A549 (cell line): Measurements from ENCODE around the gene PRKAB2. TPM values are rescaled to one million over a fixed set of nuclear protein-coding genes. Genes with fewer than 3 reads are reported as not detected.

ENCODE experiments used
- ATAC-seq, 2 experiments: fragments of 200-7000 bp in 1 of 2; fragments of >200 bp in 1 of 2; cut with Nextera tagmentation in 1 of 2; cut with Tn5 transposase in 1 of 2; 3 replicates each; pipeline versions ENCODE4 v1.8.0 to v1.9.1; 2018 to 2020; ENCODE audit warnings: mild to moderate bottlenecking in 1 of 2, moderate library complexity in 1 of 2
- CTCF ChIA-PET: fragments of 300-600 bp; sonication (Branson Sonifier 250); formaldehyde crosslinking; extraction: SDS; loops from one replicate; lab custom pipeline; 2021; ENCODE audit warnings: antibody characterized with exemption, inconsistent platforms; lab: Yijun Ruan, JAX
- POLR2A ChIA-PET: fragments of 350-600 bp; formaldehyde crosslinking; extraction: SDS; loops from one replicate; lab custom pipeline; 2021; ENCODE audit warnings: antibody characterized with exemption, inconsistent platforms; lab: Yijun Ruan, JAX
- DNase-seq, 2 experiments: peaks; one replicate each; pipeline versions ENCODE4 v3.0.0 to v3.0.0-alpha.2; 2011 to 2016; ENCODE audit warnings: low read depth in 1 of 2, low spot score in 1 of 2
- FAIRE-seq: peaks from 2 replicates; lab custom pipeline; 2011; peaks lifted over from hg19 to GRCh38; lab: Jason Lieb, UNC
- H3K27ac ChIP-seq, 2 experiments: fragments of >200 bp; sonication (Bioruptor Twin); formaldehyde crosslinking; 3 replicates each; pipeline ENCODE4 v1.5.1; 2016 to 2017
- H3K4me1 ChIP-seq: fragments of >200 bp; sonication (Bioruptor Twin); formaldehyde crosslinking; 3 replicates; pipeline ENCODE4 v1.6.1; 2016
- H3K4me2 ChIP-seq: fragments of >200 bp; sonication (Bioruptor Twin); formaldehyde crosslinking; 3 replicates; pipeline ENCODE4 v1.6.1; 2016
- H3K4me3 ChIP-seq: fragments of >200 bp; sonication (Bioruptor Twin); formaldehyde crosslinking; 3 replicates; pipeline ENCODE4 v1.5.1; 2016
- H3K9me3 ChIP-seq: fragments of >200 bp; sonication (Bioruptor Twin); formaldehyde crosslinking; 3 replicates; pipeline ENCODE4 v1.6.1; 2016
- BHLHE40 ChIP-seq: IDR thresholded peaks from 2 replicates; pipeline ENCODE4 v1.6.1; 2012; ENCODE audit warnings: low read depth, low read length, inconsistent platforms
- ESRRA ChIP-seq: fragments of 150-350 bp; IDR thresholded peaks from 2 replicates; pipeline ENCODE4 v1.6.1; 2014; ENCODE audit warnings: mild to moderate bottlenecking, low read length, borderline replicate concordance
- FOSB ChIP-seq: fragments of 250-450 bp; sonication (Bioruptor Pico); IDR thresholded peaks from 2 replicates; pipeline ENCODE4 v1.5.0; 2020; ENCODE audit warnings: mild to moderate bottlenecking, moderate library complexity
- FOSL2 ChIP-seq, 2 experiments: fragments of 450-650 bp in 1 of 2; fragments of >200 bp in 1 of 2; sonication (Bioruptor Twin) in 1 of 2; formaldehyde crosslinking; IDR thresholded peaks; 2 replicates each; pipeline versions ENCODE4 v1.5.0 to v1.6.1; 2016 to 2020; ENCODE audit warnings: mild to moderate bottlenecking in 1 of 2, moderate library complexity in 1 of 2
- FOXS1 ChIP-seq: fragments of 250-450 bp; sonication (Bioruptor Pico); IDR thresholded peaks from 2 replicates; pipeline ENCODE4 v1.5.0; 2020; ENCODE audit warnings: mild to moderate bottlenecking, moderate library complexity
- HDAC2 ChIP-seq: fragments of 200-600 bp; sonication (generic); IDR thresholded peaks from 2 replicates; pipeline ENCODE4 v1.6.1; 2016
- HEYL ChIP-seq: fragments of 250-450 bp; sonication (Bioruptor Pico); IDR thresholded peaks from 2 replicates; pipeline ENCODE4 v1.8.0; 2021; ENCODE audit warnings: mild to moderate bottlenecking, moderate library complexity
- JUNB ChIP-seq: fragments of >200 bp; sonication (Bioruptor Twin); formaldehyde crosslinking; IDR thresholded peaks from 2 replicates; pipeline ENCODE4 v1.6.1; 2016
- MAFK ChIP-seq: fragments of 450-650 bp; IDR thresholded peaks from 2 replicates; pipeline ENCODE4 v1.6.1; 2014; ENCODE audit not compliant: partially characterized antibody
- MAZ ChIP-seq: fragments of 150-350 bp; IDR thresholded peaks from 2 replicates; pipeline ENCODE4 v1.6.1; 2014; ENCODE audit warnings: antibody characterized with exemption, low read depth, low read length, borderline replicate concordance
- NPAS2 ChIP-seq: fragments of 250-450 bp; sonication (Bioruptor Pico); IDR thresholded peaks from 2 replicates; pipeline ENCODE4 v1.8.0; 2022; ENCODE audit warnings: mild to moderate bottlenecking, moderate library complexity, borderline replicate concordance
- PHF8 ChIP-seq: fragments of 200-600 bp; sonication (generic); IDR thresholded peaks from 2 replicates; pipeline ENCODE4 v1.6.1; 2016; ENCODE audit warnings: low read depth, mild to moderate bottlenecking, antibody characterized with exemption, moderate library complexity, borderline replicate concordance
- POLR2AphosphoS2 ChIP-seq: conservative IDR thresholded peaks from 2 replicates; pipeline ENCODE4 v1.6.1; 2012; ENCODE audit warnings: low read length, improper control_type of control experiment, inconsistent platforms
- RAD21 ChIP-seq, 2 experiments: fragments of >200 bp in 1 of 2; sonication (Bioruptor Twin) in 1 of 2; formaldehyde crosslinking in 1 of 2; IDR thresholded peaks in 1 of 2; conservative IDR thresholded peaks in 1 of 2; 2 replicates in 1 of 2; 3 replicates in 1 of 2; pipeline ENCODE4 v1.6.1; 2012 to 2018; ENCODE audit warnings: inconsistent platforms in 1 of 2
- RCOR1 ChIP-seq: fragments of 150-350 bp; IDR thresholded peaks from 2 replicates; pipeline ENCODE4 v1.6.1; 2014; ENCODE audit warnings: antibody characterized with exemption, low read length, low read depth
- RNF2 ChIP-seq: fragments of 200-600 bp; sonication (generic); IDR thresholded peaks from 2 replicates; pipeline ENCODE4 v1.6.1; 2016; ENCODE audit warnings: low read depth, mild to moderate bottlenecking, antibody characterized with exemption, moderate library complexity, borderline replicate concordance
- TFCP2L1 ChIP-seq: fragments of 250-450 bp; sonication (Bioruptor Pico); IDR thresholded peaks from 2 replicates; pipeline ENCODE4 v1.5.0; 2021; ENCODE audit warnings: mild to moderate bottlenecking
- TP53 ChIP-seq: fragments of 250-450 bp; sonication (Bioruptor Pico); IDR thresholded peaks from 2 replicates; pipeline ENCODE4 v1.5.0; 2021; ENCODE audit warnings: mild to moderate bottlenecking, moderate library complexity
- ZNF302 ChIP-seq: fragments of 250-450 bp; sonication (Bioruptor Pico); IDR thresholded peaks from 2 replicates; pipeline ENCODE4 v1.9.0; 2021; ENCODE audit warnings: inconsistent platforms, mild to moderate bottlenecking, moderate library complexity
- WGBS: methylation state at CpG from one replicate; pipeline ENCODE4 v1.1.6; 2017; ENCODE audit errors: missing lambda C conversion rate; 5-methylcytosine and 5-hydroxymethylcytosine counted together
- polyA plus RNA-seq, 4 experiments: library from polyadenylated mRNA; depleted of rRNA in 3 of 4; stranded (reverse); fragments of >200 nt; fragmentation: RNase III in 1 of 4; extraction: RNeasy Plus Mini Kit Qiagen cat#74134 plus additional on column Dnase treatment in 1 of 4; gene quantifications; 2 replicates in 3 of 4; 3 replicates in 1 of 4; pipeline ENCODE4 v1.2.3, GENCODE V29; 2011 to 2017
- TF ChIP-seq, protein P1 (sequence below): fragments of >200 bp; sonication (Bioruptor Twin); formaldehyde crosslinking; IDR thresholded peaks from 3 replicates; pipeline ENCODE4 v1.5.1; 2016
- TF ChIP-seq, protein P2 (sequence below): IDR thresholded peaks from 2 replicates; pipeline ENCODE4 v1.6.1; 2012; ENCODE audit warnings: low read depth, borderline replicate concordance
- TF ChIP-seq, protein P3 (sequence below): IDR thresholded peaks from 2 replicates; pipeline ENCODE4 v1.6.1; 2012
- TF ChIP-seq, protein P4 (sequence below): fragments of 450-650 bp; IDR thresholded peaks from 2 replicates; pipeline ENCODE4 v1.6.1; 2014; ENCODE audit warnings: antibody characterized with exemption
- TF ChIP-seq, protein P5 (sequence below): fragments of 250-450 bp; sonication (Bioruptor Pico); IDR thresholded peaks from 2 replicates; pipeline ENCODE4 v1.5.0; 2020; ENCODE audit warnings: low read depth, mild to moderate bottlenecking, moderate library complexity

Gene PRKAB2
- polyA plus RNA-seq, 2 of the 4 experiments (the other 2 are of a cell fraction) = 11.4 to 22.4 TPM

DNA sequence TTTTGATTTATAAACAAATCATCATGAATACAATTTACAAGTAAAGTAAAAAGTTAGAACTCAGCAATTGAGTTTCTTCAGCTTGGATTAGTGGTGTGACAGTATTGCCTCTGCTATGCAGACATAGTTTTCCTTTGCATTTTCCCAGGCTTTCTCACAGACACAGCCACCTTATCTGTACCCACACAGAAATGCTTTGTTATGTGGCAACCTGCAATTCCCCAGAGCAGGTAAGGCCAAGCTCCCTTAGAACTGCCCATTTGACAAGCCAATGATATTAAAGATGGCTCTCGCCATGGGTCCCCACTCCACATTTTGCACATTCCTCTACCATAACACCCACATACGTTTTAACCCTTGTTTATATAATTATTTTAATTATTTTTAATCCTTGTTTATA is 38.7 kb upstream of the PRKAB2 start:
- no peak for TF ChIP-seq FOSL2 (IDR thresholded peaks at IDR 0.05)
- TF ChIP-seq FOSL2 (CRISPR knock-in tag; IDR thresholded peaks at IDR 0.05) = no peak
- TF ChIP-seq HDAC2 = no peak
- TF ChIP-seq RAD21 (conservative IDR thresholded peaks at IDR 0.05 in 1 of 2, IDR thresholded peaks at IDR 0.05 in 1 of 2) = no peak
- TF ChIP-seq, protein P1, sequence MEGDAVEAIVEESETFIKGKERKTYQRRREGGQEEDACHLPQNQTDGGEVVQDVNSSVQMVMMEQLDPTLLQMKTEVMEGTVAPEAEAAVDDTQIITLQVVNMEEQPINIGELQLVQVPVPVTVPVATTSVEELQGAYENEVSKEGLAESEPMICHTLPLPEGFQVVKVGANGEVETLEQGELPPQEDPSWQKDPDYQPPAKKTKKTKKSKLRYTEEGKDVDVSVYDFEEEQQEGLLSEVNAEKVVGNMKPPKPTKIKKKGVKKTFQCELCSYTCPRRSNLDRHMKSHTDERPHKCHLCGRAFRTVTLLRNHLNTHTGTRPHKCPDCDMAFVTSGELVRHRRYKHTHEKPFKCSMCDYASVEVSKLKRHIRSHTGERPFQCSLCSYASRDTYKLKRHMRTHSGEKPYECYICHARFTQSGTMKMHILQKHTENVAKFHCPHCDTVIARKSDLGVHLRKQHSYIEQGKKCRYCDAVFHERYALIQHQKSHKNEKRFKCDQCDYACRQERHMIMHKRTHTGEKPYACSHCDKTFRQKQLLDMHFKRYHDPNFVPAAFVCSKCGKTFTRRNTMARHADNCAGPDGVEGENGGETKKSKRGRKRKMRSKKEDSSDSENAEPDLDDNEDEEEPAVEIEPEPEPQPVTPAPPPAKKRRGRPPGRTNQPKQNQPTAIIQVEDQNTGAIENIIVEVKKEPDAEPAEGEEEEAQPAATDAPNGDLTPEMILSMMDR = no peak
- TF ChIP-seq, protein P2, sequence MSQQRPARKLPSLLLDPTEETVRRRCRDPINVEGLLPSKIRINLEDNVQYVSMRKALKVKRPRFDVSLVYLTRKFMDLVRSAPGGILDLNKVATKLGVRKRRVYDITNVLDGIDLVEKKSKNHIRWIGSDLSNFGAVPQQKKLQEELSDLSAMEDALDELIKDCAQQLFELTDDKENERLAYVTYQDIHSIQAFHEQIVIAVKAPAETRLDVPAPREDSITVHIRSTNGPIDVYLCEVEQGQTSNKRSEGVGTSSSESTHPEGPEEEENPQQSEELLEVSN = no peak
- TF ChIP-seq TFCP2L1 = no peak
- TF ChIP-seq HEYL = no peak
- no peak for TF ChIP-seq FOSB (CRISPR knock-in tag)
- no peak for TF ChIP-seq JUNB
- TF ChIP-seq, protein P3, sequence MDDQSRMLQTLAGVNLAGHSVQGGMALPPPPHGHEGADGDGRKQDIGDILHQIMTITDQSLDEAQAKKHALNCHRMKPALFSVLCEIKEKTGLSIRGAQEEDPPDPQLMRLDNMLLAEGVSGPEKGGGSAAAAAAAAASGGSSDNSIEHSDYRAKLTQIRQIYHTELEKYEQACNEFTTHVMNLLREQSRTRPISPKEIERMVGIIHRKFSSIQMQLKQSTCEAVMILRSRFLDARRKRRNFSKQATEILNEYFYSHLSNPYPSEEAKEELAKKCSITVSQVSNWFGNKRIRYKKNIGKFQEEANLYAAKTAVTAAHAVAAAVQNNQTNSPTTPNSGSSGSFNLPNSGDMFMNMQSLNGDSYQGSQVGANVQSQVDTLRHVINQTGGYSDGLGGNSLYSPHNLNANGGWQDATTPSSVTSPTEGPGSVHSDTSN = no peak
- no peak for TF ChIP-seq NPAS2
- no peak for TF ChIP-seq TP53 (CRISPR knock-in tag)
- no peak for TF ChIP-seq ESRRA
- no peak for TF ChIP-seq RCOR1
- H3K4me1 ChIP-seq = peaks cover 12% of the 10 kb centered on the region; the same call in 2 of the 3 replicates
- no peak for ATAC-seq
- no peak for DNase-seq
- ChIA-PET CTCF (no interaction called here), POLR2A (no interaction called here)
- FAIRE-seq = no peak
- H3K27ac ChIP-seq = no peak overlapping the region
- no peaks in the 10 kb centered on the region for H3K9me3 ChIP-seq
- 48% methylated on average over 2 of the region's 2 CpGs for WGBS
- no peak overlapping the region for H3K4me2 ChIP-seq
- H3K4me3 ChIP-seq = no peak overlapping the region

DNA sequence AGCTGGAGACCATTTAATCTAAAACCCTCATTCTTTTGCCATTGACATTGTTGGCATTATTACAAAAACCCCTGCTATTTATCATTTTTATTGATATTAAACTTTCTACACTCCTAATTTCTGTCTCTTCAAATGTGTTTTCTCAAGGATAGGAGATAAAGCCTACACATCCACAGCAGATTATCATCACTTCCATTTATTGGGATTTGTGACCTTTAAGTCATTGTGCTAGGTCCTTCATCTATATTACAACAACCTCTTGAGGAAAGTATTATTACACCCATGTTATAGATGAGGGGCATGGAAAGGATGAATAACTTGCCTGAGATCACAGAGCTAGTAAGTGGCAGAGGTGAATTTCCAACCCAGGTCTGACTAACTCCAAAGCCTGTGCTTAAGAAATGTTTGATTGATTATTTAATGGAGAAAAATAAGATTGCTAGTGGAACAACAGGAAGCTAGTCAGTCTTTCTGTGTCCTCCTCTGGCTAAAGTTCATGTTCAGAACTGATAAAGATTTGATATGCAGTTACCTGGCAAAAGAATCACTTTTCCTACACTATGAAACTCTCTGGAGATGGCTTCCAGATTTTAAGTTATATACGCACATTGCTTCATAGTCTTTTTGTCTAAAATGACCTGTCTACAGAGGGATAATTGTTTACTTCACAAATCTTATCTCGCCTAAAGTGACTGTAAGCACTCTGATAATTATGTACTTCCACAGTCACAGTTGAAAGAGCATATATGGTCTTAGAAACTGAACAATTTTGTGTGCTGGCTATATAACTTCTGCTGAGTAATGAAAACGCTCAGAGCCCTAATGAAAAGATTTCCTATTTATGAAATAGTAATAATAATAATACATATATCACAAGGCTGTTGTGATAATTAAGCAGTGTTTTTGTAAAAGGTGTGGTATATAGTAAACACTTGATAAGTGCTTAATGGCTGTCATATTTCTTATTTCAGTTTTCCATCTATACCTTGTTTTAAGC is 37.9 kb upstream of the PRKAB2 start:
- no peak overlapping the region for H3K4me2 ChIP-seq
- ChIA-PET POLR2A (no interaction called here), CTCF (interaction anchor here (1.0 kb wide), 1 partner anchor 32 kb away, joined by 4 read pairs; the partner anchor contains the start of gene CHD1L)
- no peak overlapping the region for H3K27ac ChIP-seq
- FAIRE-seq (no peak), ATAC-seq (no peak), DNase-seq (no peak)
- WGBS = 61% methylated on average over 3 of the region's 3 CpGs
- H3K4me3 ChIP-seq = no peak overlapping the region
- peaks cover 4% of the 10 kb centered on the region; the same call in 2 of the 3 replicates for H3K4me1 ChIP-seq
- H3K9me3 ChIP-seq = no peaks in the 10 kb centered on the region
- TF ChIP-seq MAFK (peak; percentile 6), FOSL2 (IDR thresholded peaks at IDR 0.05) (no peak), FOSL2 (CRISPR knock-in tag; IDR thresholded peaks at IDR 0.05) (no peak)

DNA sequence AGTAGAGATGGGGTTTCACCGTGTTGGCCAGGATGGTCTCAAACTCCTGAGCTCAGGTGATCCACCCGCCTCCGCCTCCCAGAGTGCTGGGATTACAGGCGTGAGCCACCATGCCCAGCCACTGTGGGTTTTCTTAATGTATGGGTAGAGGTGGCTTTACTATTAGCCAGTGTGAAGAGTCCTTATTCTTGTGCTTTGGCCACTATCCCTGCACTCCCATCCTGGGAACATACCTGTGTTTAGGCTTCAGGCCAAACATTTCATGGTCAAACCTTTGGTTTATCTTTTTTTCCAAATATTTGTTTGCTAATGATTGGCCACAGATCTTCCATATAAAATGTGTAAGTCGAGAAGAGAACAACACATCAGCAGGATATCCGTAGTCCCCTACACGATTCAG is 36.3 kb upstream of the PRKAB2 start:
- DNase-seq (no peak), ATAC-seq (no peak), FAIRE-seq (no peak)
- H3K4me3 ChIP-seq = no peak overlapping the region
- ChIA-PET CTCF (no interaction called here), POLR2A (no interaction called here)
- H3K4me2 ChIP-seq = no peak overlapping the region
- no peaks in the 10 kb centered on the region for H3K9me3 ChIP-seq
- H3K4me1 ChIP-seq = no peaks in the 10 kb centered on the region
- no peak for TF ChIP-seq MAZ
- TF ChIP-seq POLR2AphosphoS2 = no peak
- no peak for TF ChIP-seq TFCP2L1
- TF ChIP-seq, protein P1 = no peak
- TF ChIP-seq, protein P4, sequence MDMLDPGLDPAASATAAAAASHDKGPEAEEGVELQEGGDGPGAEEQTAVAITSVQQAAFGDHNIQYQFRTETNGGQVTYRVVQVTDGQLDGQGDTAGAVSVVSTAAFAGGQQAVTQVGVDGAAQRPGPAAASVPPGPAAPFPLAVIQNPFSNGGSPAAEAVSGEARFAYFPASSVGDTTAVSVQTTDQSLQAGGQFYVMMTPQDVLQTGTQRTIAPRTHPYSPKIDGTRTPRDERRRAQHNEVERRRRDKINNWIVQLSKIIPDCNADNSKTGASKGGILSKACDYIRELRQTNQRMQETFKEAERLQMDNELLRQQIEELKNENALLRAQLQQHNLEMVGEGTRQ = no peak
- TF ChIP-seq, protein P5, sequence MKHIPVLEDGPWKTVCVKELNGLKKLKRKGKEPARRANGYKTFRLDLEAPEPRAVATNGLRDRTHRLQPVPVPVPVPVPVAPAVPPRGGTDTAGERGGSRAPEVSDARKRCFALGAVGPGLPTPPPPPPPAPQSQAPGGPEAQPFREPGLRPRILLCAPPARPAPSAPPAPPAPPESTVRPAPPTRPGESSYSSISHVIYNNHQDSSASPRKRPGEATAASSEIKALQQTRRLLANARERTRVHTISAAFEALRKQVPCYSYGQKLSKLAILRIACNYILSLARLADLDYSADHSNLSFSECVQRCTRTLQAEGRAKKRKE (CRISPR knock-in tag) = no peak
- no peak for TF ChIP-seq PHF8
- no peak for TF ChIP-seq FOXS1 (CRISPR knock-in tag)
- no peak for TF ChIP-seq BHLHE40
- no peak for TF ChIP-seq RNF2
- no peak for TF ChIP-seq ZNF302 (CRISPR knock-in tag)
- 74% methylated on average over 6 of the region's 7 CpGs for WGBS
- H3K27ac ChIP-seq = no peak overlapping the region
